ENCODE data around the gene ZFP69.

The ZFP69 gene

GRCh38 chr1:40508375-40509341 is 31.6 kb downstream of the ZFP69 start, which contains the start of gene EXO5:
Gene EXO5 (plus strand): TSS chr1:40508767. CDS start chr1:40514545, 5,778 bp downstream.
- DNase-seq: peak; percentile 78

DNA sequence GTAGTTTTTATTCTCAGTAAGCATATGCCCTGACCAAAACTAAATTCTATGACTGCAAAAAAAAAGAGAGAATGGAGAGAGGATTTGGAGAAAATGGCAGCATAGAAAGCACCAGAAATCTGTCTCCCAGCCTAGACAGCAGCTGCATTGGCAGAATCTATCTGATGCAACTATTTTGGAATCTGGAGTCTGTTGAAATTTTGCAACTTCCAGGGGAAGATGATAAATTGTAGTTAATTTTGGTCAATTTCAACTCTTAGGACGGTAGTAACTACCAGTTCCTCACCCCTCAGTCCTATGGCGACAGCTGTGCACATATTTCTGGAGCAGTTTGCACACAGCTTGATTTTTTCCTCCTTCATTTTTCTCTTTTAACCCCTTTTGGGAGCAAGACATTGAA is 42.4 kb downstream of the ZFP69 start:
- no peak for DNase-seq

GRCh38 chr1:40530735-40531380 is 53.8 kb downstream of the ZFP69 start:
- DNase-seq: peak; percentile 10

GRCh38 chr1:40531381-40532061 is 54.4 kb downstream of the ZFP69 start, which contains the start of gene ZNF684:
Gene ZNF684 (plus strand): TSS chr1:40531637. CDS start chr1:40533167, 1,530 bp downstream.
- DNase-seq: peak; percentile 94

- DNase-seq: no peak
These were observed 54.9 kb downstream of the ZFP69 start for GRCh38 chr1:40532062-40532389.

- DNase-seq: peak; percentile 38
These were observed 55.8 kb downstream of the ZFP69 start for GRCh38 chr1:40532844-40533424.

GRCh38 chr1:40534589-40534988 is 57.5 kb downstream of the ZFP69 start:
- DNase-seq: no peak

GRCh38 chr1:40535732-40536131 is 58.6 kb downstream of the ZFP69 start:
- DNase-seq: no peak

GRCh38 chr1:40539338-40539737 is 62.2 kb downstream of the ZFP69 start:
- DNase-seq: no peak
